ENCODE measurements around the gene SNTN.
"Not testable (repeated sequence)": the region's sequence is repeated elsewhere in the genome, so short reads cannot be mapped to it uniquely, and the experiment has no call there.

Gene SNTN

GRCh38 chr3:63652066-63652725 is at the start of gene SNTN:
SNTN (plus strand) TSS chr3:63652675; CDS start chr3:63652688, 13 bp downstream.
- DNase-seq, result no peak

GRCh38 chr3:63607716-63608115 is 44.8 kb upstream of the SNTN start:
- no peak for DNase-seq

DNA sequence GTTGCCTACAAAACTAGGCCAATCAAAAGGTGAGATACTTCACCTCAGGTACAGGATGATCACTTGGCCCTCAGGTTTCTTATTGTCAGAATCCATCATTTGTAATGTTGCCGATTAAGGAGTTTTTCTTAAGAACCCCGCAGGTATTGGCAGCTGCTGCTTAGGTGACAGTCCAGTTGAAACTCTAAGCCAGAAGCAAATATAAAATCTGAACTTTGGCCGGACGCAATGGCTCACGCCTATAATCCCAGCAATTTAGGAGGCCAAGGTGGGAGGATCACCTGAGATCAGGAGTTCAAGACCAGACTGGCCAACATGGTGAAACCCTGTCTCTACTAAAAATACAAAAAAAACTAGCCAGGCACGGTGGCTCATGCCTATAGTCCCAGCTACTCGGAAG is 43.1 kb upstream of the SNTN start:
- DNase-seq, result no peak

GRCh38 chr3:63609834-63610233 is 42.6 kb upstream of the SNTN start:
- no peak for DNase-seq

- no peak for DNase-seq
These were observed 41.1 kb upstream of the SNTN start for GRCh38 chr3:63611382-63611781.

- DNase-seq, result no peak
These were observed 38.9 kb upstream of the SNTN start for GRCh38 chr3:63613561-63613960.

- DNase-seq, result no peak
These were observed 35.1 kb upstream of the SNTN start for GRCh38 chr3:63617391-63617790.

DNA sequence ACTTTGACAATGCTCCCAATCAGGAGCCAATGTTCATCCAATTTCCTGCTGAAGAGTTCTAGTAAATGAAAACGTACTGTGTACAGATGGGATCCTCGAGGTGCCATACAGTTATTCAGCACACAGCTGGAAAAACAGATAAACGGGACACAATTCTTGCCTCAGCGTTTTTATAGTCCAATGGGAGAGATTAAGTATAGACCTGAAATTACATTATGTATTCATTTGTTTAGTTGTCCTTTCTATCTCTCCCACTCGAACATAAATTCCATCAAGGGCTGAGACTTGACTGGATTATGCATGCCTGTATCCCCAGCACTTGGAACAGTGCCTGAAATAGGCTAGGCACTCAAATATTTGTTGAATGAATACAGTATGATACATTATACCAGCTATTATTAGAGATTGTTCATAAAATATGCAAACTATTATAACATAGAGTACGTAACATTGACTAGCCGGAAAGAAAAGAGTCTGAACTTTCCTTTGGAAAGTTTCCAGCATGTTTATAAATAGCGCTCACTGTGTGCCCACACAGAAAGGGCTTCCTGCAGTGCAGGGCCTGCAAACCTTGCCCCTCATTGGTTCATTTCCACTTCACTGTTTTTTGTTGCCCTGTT is 27.4 kb upstream of the SNTN start:
- DNase-seq, result no peak

DNA sequence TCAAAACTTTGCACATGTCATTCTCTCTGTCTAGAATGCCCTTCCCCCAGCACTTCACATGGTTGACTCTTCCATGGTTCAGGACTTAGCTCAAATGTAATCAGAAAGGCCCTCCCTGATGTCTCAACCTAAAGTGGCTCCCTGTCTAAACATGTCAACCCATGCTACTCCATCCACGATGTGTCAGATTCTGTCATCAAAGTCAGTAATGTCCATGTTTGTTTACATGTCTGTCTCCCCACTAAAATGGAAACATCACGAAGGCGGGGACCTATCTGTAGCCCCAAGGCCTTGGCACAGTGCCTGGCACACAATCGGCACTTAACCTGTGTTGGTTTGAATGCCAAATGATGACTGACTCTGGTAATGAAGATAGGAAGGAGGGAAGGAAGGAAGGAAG is 20.8 kb upstream of the SNTN start:
- DNase-seq, result no peak

- no peak for DNase-seq
These were observed 17.3 kb upstream of the SNTN start for GRCh38 chr3:63635186-63635585.

DNA sequence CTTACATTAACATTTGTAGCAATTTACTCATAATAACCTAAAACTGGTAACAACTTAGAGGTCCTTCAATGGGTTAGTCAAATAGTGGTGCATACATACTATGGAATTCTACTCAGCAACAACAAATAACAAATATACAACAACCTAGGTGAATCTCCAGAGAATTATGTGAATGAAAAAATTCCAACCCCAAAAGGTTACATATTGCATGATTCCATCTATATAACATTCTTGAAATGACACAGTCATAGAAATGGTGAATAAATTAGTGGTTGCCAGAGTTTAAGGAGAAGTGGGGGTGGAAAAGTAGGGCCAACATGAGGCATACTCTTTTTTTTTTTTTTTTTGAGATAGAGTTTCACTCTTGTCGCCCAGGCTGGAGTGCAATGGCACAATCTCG is 12.7 kb upstream of the SNTN start:
- no peak for DNase-seq

GRCh38 chr3:63642488-63642887 is 10.0 kb upstream of the SNTN start:
- DNase-seq, result no peak

DNA sequence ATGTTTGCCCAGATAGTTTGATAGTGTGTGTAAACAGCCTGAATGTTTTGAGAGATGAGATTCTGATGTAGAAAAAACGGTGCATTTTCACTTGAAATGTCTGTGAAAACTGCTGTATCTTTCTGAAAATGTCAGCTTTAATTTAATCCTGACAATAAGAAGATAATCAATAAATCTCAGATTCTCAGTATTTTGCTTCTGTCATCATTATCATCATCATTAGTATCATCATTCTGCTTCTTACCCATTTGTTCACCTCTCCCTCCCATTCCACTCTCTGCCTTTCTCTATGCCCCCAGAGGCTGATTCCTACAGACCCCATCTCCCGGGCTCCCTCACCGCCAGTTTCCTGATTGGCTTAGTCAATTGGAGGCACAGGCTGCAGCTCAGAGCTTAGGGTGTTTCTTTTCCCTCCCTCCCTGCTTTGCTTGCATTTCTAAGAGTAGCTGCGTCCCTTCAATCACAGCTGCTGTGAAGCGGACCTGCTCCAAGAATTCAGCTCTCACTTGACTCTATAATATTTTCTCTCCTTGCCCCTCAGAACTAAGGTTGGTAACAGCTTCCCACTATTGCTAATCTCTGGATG is 8.2 kb upstream of the SNTN start:
- no peak for DNase-seq

DNA sequence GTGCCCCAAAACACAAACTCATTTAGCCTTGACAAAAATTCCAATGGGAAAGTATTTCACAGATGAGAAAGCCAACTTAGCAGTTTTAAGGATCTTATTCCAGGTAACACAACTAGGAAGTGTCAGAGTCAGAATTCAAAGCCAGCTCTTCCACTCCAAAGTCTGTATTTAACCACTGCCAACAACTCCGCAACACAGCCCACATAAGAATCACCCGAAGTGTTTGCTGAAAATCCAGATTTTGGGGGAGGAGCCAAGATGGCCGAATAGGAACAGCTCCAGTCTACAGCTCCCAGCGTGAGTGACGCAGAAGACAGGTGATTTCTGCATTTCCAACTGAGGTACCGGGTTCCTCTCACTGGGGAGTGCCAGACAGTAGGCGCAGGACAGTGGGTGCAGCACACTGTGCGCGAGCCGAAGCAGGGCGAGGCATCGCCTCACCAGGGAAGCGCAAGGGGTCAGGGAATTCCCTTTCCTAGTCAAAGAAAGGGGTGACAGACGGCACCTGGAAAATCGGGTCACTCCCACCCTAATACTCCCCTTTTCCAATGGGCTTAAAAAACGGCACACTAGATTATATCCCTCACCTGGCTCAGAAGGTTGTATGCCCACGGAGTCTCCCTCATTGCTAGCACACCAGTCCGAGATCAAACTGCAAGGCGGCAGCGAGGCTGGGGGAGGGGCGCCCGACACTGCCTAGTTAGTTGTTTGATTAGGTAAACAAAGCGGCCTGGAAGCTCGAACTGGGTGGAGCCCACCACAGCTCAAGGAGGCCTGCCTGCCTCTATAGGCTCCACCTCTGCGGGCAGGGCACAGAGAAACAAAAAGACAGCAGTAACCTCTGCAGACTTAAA is 7.3 kb upstream of the SNTN start:
- DNase-seq, result not testable (repeated sequence)

DNA sequence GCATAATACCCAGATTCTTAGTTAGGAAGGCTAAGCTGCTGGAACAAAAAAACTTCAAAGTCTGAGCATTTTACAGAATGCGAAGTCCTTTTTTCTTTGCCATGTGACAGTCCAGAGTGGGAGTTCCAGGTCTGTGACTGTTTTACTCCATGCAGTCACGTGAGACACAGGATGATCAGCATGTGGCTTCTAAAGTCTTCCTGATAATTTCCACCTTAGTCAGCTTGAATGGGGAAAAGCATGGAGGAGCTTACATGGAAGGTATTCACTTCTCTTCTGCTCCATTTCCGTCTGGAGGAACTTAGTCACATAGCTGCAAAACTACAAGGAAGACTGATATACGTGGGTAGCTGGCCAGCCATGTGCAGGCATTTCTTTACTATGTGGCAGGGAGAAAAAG is 1.7 kb downstream of the SNTN start:
- no peak for DNase-seq

DNA sequence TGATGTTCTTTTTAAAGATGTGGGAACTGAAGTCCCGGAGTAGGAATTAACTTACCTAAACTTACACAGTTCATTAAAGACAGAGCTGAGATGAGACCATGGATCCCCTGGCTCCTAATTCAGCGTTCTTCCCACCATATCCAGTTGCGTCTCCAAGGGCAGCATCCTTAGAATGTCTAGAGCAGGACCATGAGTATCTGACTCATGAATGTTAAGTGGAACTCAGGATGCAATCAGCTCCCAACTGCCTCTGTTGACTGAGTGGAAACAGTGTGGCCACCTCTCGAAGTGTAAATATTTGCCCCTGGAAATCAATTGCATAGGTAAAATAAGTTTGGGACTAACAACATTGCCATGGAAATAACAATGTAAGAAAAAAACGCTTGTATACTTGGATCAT is 2.5 kb downstream of the SNTN start:
- no peak for DNase-seq

DNA sequence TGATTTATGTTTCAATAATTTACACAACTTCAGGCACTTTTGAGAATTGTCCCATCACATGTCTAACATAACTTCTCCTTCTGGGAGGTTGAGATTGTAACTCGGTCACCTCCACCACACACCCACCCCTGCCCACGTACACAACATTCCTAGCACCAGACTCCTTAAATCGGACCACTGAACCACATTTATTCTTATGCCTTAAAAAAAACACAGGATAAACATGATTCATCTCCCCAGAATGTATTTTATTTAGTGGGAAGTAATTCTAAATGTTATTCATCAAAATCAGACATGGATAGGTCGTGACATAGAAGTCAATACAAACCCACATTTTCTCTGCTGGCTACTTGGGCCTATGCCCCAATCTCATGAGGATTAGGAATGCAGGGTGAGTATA is 3.0 kb downstream of the SNTN start:
- no peak for DNase-seq

- DNase-seq, result no peak
These were observed 4.3 kb downstream of the SNTN start for GRCh38 chr3:63656786-63657185.

DNA sequence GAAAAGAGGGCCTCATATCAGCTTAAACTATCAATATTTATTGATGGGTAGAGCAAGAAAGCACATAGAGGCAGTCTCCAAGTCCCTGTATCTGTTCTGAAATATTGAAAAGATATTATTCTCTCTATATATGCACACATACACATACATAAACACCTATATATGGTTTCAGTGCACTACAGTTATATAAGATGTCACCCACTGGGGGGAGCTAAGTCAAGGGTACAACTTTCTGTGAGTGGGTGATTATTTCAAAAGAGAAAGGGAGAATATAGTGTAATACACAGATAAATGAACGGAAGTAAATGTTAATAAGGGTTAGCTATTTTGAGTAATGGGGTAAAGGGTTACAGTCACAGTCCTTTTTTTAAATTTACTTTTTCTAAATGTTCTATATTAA is 8.8 kb downstream of the SNTN start:
- no peak for DNase-seq

- no peak for DNase-seq
These were observed 9.5 kb downstream of the SNTN start for GRCh38 chr3:63662011-63662410.

GRCh38 chr3:63662500-63662899 is 10.0 kb downstream of the SNTN start:
- DNase-seq, result no peak

GRCh38 chr3:63670544-63670943 is 18.1 kb downstream of the SNTN start:
- no peak for DNase-seq

DNA sequence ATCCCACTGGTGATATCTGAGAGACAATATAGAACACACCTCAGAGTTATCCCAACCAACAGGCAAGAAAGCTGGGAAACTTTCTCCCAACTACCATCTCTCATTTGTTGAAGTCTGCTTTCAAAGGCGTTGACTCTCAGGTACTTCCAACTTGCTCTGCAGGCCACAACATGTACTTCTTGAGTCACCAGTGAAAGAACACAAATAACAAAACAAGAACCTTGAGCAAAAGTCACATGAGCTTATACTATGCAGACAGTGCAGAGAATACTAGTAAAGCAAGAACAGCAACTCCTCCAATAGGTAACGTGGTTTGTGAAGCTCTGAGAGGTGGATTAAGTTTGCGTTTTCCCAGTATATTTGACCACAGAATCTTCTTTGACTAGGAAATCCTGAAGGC is 20.6 kb downstream of the SNTN start:
- no peak for DNase-seq

DNA sequence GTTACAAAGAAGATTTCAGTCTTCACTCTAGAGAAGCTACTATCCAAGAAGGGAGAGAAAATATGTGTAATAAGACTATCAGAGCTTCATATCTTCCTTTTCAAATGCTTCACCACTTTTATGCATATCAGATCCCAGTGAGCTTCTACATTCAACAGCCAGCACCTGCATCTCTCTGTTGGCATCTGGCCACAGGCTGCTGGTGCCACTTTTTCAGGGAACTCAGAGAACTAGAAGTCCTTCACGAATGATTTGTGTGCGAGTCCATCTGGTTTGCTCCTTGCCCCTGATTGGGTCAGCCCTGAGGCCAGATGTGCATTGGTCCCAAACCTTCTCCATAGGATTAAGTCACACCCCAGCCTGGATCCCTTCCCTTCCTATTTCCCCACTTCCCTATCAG is 22.1 kb downstream of the SNTN start:
- DNase-seq, result no peak
